ENCODE data around the gene NFATC4.
"Not testable (repeated sequence)": the region's sequence is repeated elsewhere in the genome, so short reads cannot be mapped to it uniquely, and the experiment has no call there.

Gene NFATC4

DNA sequence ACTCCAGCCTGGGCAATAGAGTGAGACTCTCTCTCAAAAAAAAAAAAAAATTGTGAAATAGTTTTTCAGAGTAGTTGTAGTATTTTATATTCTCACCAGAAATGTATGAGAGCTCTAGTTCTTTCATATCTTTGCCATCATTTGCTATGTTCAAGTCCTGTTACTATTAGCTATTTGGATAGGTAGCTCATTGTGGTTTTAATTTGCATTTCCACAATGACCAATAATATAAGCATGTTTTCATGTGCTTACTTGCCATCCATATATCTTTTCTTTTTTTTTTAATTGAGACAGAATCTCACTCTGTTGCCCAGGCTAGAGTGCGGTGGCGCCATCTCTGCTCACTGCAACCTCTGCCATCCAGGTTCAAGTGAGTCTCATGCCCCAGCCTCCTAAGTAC, 19.8 kb upstream of the NFATC4 start:
- H3K4me3 ChIP-seq (replicated peaks; ENCODE audit: low read depth, low read length), result no peak overlapping the region
- TF ChIP-seq, protein P1, sequence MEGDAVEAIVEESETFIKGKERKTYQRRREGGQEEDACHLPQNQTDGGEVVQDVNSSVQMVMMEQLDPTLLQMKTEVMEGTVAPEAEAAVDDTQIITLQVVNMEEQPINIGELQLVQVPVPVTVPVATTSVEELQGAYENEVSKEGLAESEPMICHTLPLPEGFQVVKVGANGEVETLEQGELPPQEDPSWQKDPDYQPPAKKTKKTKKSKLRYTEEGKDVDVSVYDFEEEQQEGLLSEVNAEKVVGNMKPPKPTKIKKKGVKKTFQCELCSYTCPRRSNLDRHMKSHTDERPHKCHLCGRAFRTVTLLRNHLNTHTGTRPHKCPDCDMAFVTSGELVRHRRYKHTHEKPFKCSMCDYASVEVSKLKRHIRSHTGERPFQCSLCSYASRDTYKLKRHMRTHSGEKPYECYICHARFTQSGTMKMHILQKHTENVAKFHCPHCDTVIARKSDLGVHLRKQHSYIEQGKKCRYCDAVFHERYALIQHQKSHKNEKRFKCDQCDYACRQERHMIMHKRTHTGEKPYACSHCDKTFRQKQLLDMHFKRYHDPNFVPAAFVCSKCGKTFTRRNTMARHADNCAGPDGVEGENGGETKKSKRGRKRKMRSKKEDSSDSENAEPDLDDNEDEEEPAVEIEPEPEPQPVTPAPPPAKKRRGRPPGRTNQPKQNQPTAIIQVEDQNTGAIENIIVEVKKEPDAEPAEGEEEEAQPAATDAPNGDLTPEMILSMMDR (IDR thresholded peaks at IDR 0.05; ENCODE audit: low read length, missing control alignments), result no peak
- no peak for DNase-seq (ENCODE audit: low read depth)

DNA sequence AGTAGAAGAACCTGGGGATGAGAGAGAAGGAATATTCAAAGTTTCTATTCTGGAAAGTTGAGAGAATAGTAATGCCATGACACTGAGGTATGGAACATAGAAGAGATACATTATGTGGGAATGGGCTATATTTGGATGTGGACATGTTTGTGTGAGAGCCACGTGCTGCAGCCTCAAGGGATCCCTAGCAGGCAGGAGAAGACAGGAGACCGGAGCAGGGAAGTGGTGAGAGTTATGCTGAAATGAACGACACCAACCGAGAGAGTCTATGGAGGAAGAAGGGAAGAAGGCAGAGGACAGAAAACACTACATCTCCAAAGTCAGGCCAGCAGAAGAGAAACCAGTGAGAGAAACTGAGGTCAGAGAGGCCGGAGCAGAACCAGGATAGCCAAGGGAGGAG, 18.2 kb upstream of the NFATC4 start:
- DNase-seq (ENCODE audit: low read depth), result no peak
- TF ChIP-seq, protein P1 (IDR thresholded peaks at IDR 0.05; ENCODE audit: low read length, missing control alignments), result no peak
- no peak overlapping the region for H3K4me3 ChIP-seq (replicated peaks; ENCODE audit: low read depth, low read length)

DNA sequence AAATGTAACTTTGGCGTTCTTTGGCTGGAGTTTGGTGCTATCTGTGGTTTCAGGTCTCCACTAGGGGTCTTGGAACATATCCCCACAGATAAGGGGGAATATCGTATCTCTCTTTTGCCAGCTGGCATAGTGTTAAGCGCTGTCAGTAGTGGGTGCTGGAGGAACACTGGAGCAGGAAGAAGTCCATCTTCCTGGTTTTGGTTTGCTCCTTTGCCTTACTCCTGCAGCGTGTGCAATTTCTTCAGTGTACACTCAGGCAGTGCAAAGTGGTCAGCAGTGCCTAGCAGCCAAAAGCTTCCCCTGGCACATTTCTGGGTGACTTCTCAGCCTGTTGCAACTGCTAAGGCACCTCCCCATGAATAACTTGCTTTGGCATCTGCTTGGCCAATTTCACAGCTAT, 16.5 kb upstream of the NFATC4 start:
- TF ChIP-seq, protein P1 (IDR thresholded peaks at IDR 0.05; ENCODE audit: low read length, missing control alignments), result no peak
- DNase-seq (ENCODE audit: low read depth), result peak; percentile 41
- no peak overlapping the region for H3K4me3 ChIP-seq (replicated peaks; ENCODE audit: low read depth, low read length)

GRCh38 chr14:24353559-24354481, 14.2 kb upstream of the NFATC4 start:
- peak; percentile 63 for DNase-seq (ENCODE audit: low read depth)
- TF ChIP-seq, protein P1 (IDR thresholded peaks at IDR 0.05; ENCODE audit: low read length, missing control alignments), result no peak

GRCh38 chr14:24354482-24354825, 13.5 kb upstream of the NFATC4 start:
- not testable (repeated sequence) for H3K4me3 ChIP-seq (replicated peaks; ENCODE audit: low read depth, low read length); DNase-seq (ENCODE audit: low read depth)

More at GRCh38 chr14:24353559-24354481, 14.2 kb upstream of the NFATC4 start:
- no peak overlapping the region for H3K4me3 ChIP-seq (replicated peaks; ENCODE audit: low read depth, low read length)

- DNase-seq (ENCODE audit: low read depth), result no peak
- H3K4me3 ChIP-seq (replicated peaks; ENCODE audit: low read depth, low read length), result no peak overlapping the region
- TF ChIP-seq, protein P1 (IDR thresholded peaks at IDR 0.05; ENCODE audit: low read length, missing control alignments), result no peak
These were observed 13.0 kb upstream of the NFATC4 start for GRCh38 chr14:24355009-24355408.

- TF ChIP-seq, protein P1 (IDR thresholded peaks at IDR 0.05; ENCODE audit: low read length, missing control alignments), result no peak
- no peak overlapping the region for H3K4me3 ChIP-seq (replicated peaks; ENCODE audit: low read depth, low read length)
- DNase-seq (ENCODE audit: low read depth), result no peak
These were observed 11.8 kb upstream of the NFATC4 start for GRCh38 chr14:24356208-24356607.
